NCI-H2227 treated with DMSO at 0.1 percent for 48 hours (cell line): ENCODE measurements around the gene RNF44.
"Not testable (repeated sequence)": the region's sequence is repeated elsewhere in the genome, so short reads cannot be mapped to it uniquely, and the experiment has no call there.

Source experiments
- DNase-seq: peaks from one replicate; lab custom pipeline; 2025; lab: John Stamatoyannopoulos, UW

Gene RNF44

GRCh38 chr5:176517053-176517661, 20.0 kb downstream of the RNF44 start:
- no peak for DNase-seq

- no peak for DNase-seq
Measured at GRCh38 chr5:176515396-176515795, 21.8 kb downstream of the RNF44 start.

DNA sequence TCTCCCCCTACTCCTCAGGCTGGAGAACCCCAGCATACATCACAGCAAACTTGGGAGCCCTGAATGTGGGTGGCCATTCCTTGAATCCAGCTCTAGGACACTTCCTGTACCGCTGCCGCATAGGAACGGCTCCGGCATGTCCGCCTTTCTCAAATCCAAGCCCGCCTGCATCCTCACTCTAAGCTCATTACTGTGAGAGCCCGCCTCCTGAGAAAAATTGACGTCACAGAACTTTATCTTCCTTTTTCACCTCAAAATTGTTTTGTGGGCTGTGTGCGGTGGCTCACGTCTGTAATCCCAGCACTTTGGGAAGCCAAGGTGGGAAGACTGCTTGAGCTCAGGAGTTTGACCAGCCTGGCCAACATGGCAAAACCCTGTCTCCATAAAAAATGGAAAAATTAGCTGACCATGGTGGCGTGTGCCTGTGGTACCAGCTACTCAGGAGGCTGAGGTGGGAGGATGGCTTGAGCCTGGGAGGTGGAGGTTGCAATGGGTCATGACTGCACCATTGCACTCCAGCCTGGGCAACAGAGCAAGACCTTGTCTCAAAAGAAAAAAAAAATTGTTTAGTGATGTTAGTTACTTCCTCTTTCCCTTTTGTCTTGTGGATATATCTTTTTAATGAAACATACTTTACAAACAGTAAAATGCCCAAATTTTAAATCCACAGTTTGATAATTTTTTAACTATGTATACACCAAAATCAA, 22.8 kb downstream of the RNF44 start:
- DNase-seq: no peak

DNA sequence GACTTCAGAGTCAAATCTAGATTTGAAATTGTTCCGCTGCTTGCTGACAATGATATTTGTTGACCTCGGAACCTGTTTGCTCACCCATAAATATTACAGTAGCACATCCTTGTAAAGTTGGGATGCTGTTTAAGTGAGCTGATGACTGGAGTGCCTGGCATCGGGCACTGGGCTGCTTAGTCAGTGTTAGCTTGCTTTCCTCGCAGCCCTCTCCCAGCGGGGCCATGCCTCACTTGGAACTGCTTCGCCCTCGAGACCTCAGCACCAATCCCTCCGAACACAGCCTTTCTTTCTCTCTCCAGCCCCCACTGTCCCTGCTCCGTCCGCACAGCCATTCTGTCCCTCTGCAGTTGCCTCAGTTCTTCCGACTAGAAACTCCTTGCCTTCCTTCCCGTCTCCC, 23.4 kb downstream of the RNF44 start:
- no peak for DNase-seq

DNA sequence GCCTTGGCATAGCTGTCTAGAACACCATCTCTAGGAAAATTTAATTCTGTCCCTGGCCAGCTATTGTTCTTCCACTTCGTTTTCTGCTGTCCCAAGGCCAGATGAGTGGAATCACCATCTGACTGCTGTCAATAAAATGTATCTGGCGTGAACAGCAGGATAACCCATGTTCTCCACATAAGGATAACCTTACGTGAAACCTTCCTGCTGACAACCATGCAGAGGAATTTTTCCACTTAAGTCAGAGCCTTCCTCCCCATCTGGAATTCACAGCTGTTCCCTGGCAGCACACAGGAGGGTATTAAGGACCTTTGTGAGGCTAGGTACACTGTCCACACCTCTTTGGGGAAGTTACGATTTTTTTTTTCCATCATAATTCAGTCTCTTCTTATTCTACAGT, 28.6 kb downstream of the RNF44 start:
- DNase-seq: no peak

- DNase-seq: no peak
Measured at GRCh38 chr5:176507911-176508310, 29.3 kb downstream of the RNF44 start.

- no peak for DNase-seq
Measured at GRCh38 chr5:176503496-176503895, 33.7 kb downstream of the RNF44 start.

DNA sequence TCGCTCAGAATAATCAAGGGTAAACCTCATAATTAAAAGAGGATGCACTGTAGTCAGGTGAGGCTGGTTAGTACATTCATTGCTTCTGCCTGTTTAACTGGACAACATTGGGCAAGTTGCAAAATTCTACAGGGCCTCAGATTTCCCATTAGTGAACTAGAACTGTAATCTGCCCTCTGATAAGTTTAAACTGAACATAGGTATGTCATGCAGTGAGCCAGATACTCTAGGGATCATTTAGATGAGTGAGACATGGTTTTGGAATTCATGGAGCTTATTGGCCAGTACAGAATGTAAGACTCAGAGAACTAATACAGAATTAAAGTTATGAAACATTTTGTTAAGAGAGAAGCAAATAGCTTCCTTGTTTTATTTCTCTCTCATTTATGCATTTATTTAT, 35.9 kb downstream of the RNF44 start:
- no peak for DNase-seq

DNA sequence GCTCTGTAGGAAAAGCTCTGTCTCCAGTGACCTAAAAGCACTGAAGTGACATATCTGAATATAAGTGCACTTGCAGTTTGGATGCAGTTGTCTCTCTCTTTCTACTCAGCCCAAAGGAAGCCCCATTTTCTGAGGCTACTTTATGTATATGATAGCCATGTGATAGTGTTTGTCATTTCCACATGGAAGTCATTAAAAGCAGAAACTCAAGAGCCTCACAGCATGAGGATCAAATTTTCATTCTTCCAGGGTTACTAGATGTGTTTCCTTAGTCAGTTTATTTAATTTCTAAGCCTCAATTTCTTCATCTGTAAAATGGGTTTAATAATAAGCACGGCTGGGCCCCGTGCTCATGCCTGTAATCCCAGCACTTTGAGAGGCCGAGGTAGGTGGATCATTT, 36.7 kb downstream of the RNF44 start:
- DNase-seq: no peak

GRCh38 chr5:176499273-176499672, 37.9 kb downstream of the RNF44 start:
- DNase-seq: no peak

DNA sequence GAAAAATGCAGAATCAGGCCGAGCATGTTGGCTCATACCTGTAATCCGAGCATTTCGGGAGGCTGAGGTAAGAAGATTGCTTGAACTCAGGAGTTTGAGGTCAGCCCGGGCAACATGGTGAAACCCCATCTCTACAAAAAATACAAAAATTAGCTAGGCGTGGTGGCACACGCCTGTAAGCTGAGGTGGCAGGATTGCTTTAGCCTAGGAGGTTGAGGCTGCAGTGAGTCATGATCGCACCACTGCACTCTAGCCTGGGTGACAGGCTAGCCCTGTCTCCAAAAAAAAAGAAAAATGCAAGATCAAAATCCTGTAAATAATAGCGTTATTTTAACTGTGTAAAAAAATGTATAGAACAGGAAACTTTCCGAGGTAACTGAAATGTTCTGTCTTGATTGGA, 39.4 kb downstream of the RNF44 start:
- no peak for DNase-seq

DNA sequence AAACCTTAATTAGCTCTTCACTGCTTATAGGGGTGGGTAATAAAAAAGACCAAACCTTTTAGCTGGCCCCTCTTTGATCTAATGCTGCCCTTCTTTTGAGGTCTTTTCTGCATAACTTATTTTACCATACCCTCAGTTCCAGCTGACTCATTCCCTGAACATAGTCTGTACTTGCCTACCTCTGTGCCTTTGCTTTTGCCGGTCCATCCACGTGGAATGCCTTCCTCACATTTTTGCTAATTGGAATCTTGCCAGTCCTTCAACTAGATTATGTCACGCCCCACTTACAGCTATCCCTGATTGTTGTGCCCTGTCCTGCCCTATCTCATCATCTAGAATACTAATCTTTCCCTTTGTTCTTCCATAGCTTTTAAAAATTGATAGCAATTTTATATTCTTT, 44.8 kb downstream of the RNF44 start:
- no peak for DNase-seq

GRCh38 chr5:176491901-176492300, 45.3 kb downstream of the RNF44 start:
- DNase-seq: no peak

DNA sequence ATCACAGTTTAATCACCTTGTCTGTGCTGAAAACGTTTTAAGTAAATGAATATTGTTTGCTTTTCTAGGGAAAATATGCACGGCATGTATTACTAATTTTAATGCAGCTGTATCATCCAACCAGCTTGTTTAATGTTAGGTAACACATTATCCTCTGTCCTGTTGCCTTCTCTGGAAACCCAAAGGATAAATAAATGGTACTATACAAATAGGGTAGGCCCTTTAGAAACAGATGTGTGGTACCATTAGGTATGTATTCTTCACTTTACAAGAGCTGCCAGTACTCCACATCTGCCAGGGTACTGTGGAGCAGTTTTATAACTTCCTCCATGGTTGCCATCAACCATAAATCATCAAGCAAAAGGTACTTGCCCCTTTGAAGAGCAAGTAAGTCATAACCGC, 46.1 kb downstream of the RNF44 start:
- no peak for DNase-seq

GRCh38 chr5:176490301-176490700, 46.9 kb downstream of the RNF44 start:
- no peak for DNase-seq

DNA sequence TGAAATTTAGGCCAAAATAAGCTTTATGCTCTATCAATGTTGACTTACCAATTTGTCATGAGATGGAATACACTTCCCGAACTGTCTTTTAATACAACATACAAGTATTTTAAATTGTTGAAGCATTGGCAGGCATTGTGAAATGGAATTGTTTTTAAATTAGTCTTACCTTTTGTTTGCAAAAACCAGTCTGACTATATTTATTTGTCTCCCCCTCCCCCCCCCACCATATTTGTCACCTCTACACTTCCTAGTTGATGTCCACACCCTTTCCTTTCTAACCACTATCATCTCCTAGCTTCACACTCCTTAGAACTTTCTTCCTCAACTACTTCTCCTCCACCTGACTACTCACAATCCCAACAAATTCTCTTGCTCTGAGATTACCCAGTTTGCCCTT, 48.1 kb downstream of the RNF44 start:
- DNase-seq: no peak

DNA sequence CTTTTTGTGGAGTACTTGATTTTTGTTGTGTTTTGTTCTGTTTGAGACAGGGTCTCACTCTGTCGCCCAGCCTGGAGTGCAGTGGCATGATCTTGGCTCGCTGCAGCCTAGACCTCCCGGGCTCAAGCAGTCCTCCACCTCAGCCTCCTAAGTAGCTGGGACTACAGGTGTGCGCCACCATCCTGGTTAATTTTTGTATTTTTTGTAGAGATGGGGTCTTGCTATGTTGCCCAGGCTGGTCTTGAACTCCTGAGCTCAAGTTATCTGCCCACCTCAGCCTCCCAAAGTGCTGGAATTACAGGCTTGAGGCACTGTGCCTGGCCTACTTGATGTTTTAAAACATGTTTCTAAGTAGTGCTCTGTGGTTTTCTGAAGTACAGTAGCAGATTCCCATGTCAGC, 50.0 kb downstream of the RNF44 start:
- not testable (repeated sequence) for DNase-seq

GRCh38 chr5:176486189-176486757, 50.9 kb downstream of the RNF44 start:
- DNase-seq: no peak

- DNase-seq: no peak
Measured at GRCh38 chr5:176485176-176485575, 52.0 kb downstream of the RNF44 start.

DNA sequence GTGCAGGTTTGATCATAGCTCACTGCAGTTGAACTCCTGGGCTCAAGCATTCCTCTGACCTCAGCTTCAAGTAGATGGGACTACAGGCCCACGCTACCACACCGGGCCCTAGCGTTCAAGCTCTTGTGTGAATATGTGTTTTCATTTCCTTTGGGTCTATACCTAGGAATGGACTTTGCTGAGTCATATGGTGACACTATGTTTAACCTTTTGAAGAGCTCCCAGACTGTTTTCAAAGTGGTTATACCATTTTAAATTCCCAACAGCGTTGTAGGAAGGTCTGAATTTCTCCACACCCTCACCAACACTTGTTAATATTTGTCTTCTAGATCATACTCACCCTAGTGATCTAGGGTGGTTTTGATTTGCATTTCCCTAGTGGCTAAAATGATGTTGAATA, 55.5 kb downstream of the RNF44 start:
- no peak for DNase-seq
